Prostate gland (tissue), 2 donors: ENCODE data around the gene MAML3.

Source experiments
- CTCF ChIP-seq, 4 experiments: fragments of 200-600 bp in 2 of 4; fragments of 450-650 bp in 2 of 4; sonication (generic) in 2 of 4; IDR thresholded peaks; 1 replicate in 3 of 4; 2 replicates in 1 of 4; pipeline ENCODE4 v1.5.1; 2016 to 2019; ENCODE audit warnings: antibody characterized with exemption in 4 of 4, mild to moderate bottlenecking in 2 of 4, moderate library complexity in 2 of 4
- POLR2A ChIP-seq: fragments of 450-650 bp; IDR thresholded peaks from one replicate; pipeline ENCODE4 v1.6.1; 2016; ENCODE audit warnings: antibody characterized with exemption, mild to moderate bottlenecking

- TF ChIP-seq CTCF (IDR thresholded peaks at IDR 0.05): no peak
- TF ChIP-seq POLR2A: no peak
Measured at GRCh38 chr4:139859876-139860275, 294.1 kb downstream of the MAML3 start.
